Cardiac muscle cell (in vitro differentiated cells and primary cell): ENCODE measurements around the gene PLCH2. TPM values are rescaled to one million over a fixed set of nuclear protein-coding genes. Genes with fewer than 3 reads are reported as not detected.
A peak's percentile ranks its signal among the peaks of the same experiment; 100 is the strongest.

ENCODE experiments used
- DNase-seq, 2 donors: peaks; one replicate each; pipeline versions ENCODE4 v3.0.0 to v3.0.0-alpha.2; 2010 to 2017; ENCODE audit warnings: low read depth in 1 of 2, low spot score in 1 of 2
- H3K27ac ChIP-seq: fragments of 200-600 bp; sonication (generic); 2 replicates; pipeline ENCODE4 v1.5.1; 2016
- H3K27me3 ChIP-seq: fragments of 200-600 bp; sonication (generic); 2 replicates; pipeline ENCODE4 v1.6.0; 2016; ENCODE audit warnings: control low read depth
- H3K36me3 ChIP-seq: fragments of 200-600 bp; sonication (generic); 2 replicates; pipeline ENCODE4 v1.5.1; 2016; ENCODE audit warnings: control low read depth
- H3K4me1 ChIP-seq: fragments of 200-600 bp; sonication (generic); 2 replicates; pipeline ENCODE4 v1.8.1; 2017; ENCODE audit warnings: low read depth, mild to moderate bottlenecking, mixed run types
- H3K4me3 ChIP-seq: fragments of 200-600 bp; sonication (generic); 2 replicates; pipeline ENCODE4 v1.5.1; 2016; ENCODE audit warnings: mild to moderate bottlenecking
- H3K9me3 ChIP-seq: fragments of 200-600 bp; sonication (generic); 2 replicates; pipeline ENCODE4 v1.5.1; 2017; ENCODE audit warnings: low read depth, mild to moderate bottlenecking, control low read depth
- polyA plus RNA-seq: library from polyadenylated mRNA; unstranded; fragments of >200 nt; fragmentation: Nextera tagmentation; extraction: Ambion mirVana; gene quantifications from 2 replicates; pipeline ENCODE4 v1.2.1, GENCODE V29; 2016
- total RNA-seq: library from RNA; depleted of rRNA; stranded (reverse); fragments of >200 nt; gene quantifications from 2 replicates; pipeline ENCODE4 v1.2.3, GENCODE V29; 2016
- TF ChIP-seq, protein P1 (sequence below): IDR thresholded peaks from 2 replicates; pipeline ENCODE4 v1.5.1; 2012; ENCODE audit warnings: low read depth, mild to moderate bottlenecking, low read length

Gene PLCH2
- total and polyA plus RNA-seq, 2 experiments from 2014 or later: 0.33 to 0.44 TPM

DNA sequence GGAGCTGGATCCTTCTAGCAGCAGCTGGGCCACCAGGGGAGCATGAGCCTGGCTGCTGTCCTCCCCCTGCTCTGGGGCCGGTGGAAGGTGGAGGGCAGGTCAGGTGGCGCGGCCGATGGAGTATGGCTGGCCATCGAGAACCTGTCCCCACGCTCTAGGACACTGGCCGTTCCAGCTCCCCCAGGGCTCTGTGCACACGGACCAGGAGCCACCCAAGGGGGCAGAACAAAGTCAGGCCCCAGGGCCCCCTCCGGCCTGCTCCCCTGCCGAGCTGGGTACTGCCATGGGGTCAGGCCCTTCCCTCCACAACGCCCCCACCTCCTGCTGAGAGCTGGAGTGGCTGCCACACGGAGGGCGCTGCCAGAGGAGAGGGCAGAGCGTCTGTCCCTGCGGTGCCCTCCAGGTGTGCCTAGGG lies 4.5 kb upstream of the PLCH2 start:
- TF ChIP-seq, protein P1, sequence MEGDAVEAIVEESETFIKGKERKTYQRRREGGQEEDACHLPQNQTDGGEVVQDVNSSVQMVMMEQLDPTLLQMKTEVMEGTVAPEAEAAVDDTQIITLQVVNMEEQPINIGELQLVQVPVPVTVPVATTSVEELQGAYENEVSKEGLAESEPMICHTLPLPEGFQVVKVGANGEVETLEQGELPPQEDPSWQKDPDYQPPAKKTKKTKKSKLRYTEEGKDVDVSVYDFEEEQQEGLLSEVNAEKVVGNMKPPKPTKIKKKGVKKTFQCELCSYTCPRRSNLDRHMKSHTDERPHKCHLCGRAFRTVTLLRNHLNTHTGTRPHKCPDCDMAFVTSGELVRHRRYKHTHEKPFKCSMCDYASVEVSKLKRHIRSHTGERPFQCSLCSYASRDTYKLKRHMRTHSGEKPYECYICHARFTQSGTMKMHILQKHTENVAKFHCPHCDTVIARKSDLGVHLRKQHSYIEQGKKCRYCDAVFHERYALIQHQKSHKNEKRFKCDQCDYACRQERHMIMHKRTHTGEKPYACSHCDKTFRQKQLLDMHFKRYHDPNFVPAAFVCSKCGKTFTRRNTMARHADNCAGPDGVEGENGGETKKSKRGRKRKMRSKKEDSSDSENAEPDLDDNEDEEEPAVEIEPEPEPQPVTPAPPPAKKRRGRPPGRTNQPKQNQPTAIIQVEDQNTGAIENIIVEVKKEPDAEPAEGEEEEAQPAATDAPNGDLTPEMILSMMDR: no peak
- Histone ChIP-seq H3K4me3 (no peak overlapping the region), H3K36me3 (no peaks in the 10 kb centered on the region), H3K9me3 (no peaks in the 10 kb centered on the region), H3K27ac (no peak overlapping the region), H3K4me1 (peaks cover 18% of the 10 kb centered on the region), H3K27me3 (peaks cover 5% of the 10 kb centered on the region)
- DNase-seq: no peak

DNA sequence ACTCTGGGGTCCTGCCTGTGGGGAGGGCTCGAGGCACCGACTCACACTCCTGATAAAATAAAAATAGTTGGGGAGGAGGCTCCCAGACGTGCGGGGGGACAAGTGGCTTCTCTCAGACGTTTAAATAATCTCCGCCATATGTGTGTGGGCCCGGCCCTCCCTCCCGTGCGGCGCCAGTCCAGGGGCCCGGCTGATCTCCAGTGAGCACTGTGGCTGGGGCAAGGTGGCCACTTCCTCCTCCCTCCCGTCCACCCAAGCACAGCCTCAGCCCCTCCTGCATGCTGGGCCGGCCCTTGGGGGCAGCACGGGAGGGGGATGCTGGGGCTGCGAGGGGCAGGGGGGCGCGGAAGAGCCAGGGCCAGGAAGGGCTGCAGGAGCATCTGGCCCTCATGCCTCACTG lies 4.0 kb upstream of the PLCH2 start:
- H3K27ac ChIP-seq: no peak overlapping the region
- H3K27me3 ChIP-seq: peaks cover 3% of the 10 kb centered on the region
- TF ChIP-seq, protein P1: no peak
- no peaks in the 10 kb centered on the region for H3K36me3 ChIP-seq
- no peak overlapping the region for H3K4me3 ChIP-seq
- no peak for DNase-seq
- H3K9me3 ChIP-seq: no peaks in the 10 kb centered on the region
- peaks cover 18% of the 10 kb centered on the region for H3K4me1 ChIP-seq

DNA sequence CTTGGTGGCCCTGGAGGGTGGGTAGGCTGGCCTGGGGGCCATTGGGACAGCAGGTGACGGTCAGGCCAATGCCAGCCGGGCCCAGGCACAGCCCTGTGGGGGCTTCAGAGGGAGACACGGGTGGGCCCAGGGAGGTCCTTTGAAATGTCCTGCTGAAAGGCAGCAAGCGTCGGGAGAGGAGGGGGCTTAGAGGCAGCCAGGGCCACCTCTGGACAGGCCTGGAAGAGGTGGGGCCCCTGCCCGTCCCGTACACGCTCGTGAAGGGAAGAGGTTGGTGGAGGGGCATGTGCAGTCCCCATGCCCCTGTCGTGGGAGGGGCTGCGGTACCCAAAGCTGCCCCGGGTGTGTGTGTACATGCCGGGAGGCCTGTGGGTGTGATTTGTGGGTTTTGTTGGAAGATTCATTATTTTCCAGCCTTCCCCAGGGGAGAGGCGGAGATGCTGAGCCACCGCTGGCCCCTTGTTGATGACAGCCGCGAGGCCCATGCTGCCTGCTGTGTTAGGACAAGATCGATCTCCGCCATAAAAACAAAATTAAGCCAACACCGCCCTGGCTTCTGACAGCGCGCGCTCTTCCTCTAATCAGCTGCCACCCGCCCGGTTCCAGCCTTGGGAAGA lies 3.4 kb upstream of the PLCH2 start:
- H3K4me1 ChIP-seq: peaks cover 18% of the 10 kb centered on the region

DNA sequence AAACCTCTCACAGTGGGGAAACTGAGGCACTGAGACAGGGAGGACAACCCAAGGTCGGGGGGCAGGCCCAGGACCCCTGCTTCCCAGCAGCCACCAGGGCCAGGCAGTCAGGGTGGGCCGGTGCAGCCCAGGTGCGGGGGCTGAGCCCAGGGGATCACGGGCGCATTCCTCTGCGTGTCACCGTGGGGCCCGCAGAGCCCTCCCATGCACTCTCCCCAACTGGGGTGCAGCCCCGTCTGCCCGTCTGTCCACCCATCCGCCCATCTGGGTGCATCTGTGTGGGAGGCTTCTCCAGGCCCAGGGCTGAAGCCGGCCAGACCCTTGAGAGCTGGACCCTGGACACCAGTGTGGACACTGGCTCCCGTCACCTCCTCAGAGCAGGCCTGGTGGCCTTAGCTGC lies 2.9 kb upstream of the PLCH2 start:
- Histone ChIP-seq H3K36me3 (no peaks in the 10 kb centered on the region), H3K4me3 (no peak overlapping the region), H3K27me3 (no peaks in the 10 kb centered on the region), H3K4me1 (peaks cover 18% of the 10 kb centered on the region), H3K27ac (no peak overlapping the region), H3K9me3 (no peaks in the 10 kb centered on the region)
- TF ChIP-seq, protein P1: no peak
- DNase-seq: no peak

More for the DNA sequence above, 3.4 kb upstream of the PLCH2 start:
- Histone ChIP-seq H3K4me3 (no peak overlapping the region), H3K27me3 (no peaks in the 10 kb centered on the region), H3K27ac (no peak overlapping the region), H3K36me3 (no peaks in the 10 kb centered on the region), H3K9me3 (no peaks in the 10 kb centered on the region)
- no peak for DNase-seq
- TF ChIP-seq, protein P1: no peak

DNA sequence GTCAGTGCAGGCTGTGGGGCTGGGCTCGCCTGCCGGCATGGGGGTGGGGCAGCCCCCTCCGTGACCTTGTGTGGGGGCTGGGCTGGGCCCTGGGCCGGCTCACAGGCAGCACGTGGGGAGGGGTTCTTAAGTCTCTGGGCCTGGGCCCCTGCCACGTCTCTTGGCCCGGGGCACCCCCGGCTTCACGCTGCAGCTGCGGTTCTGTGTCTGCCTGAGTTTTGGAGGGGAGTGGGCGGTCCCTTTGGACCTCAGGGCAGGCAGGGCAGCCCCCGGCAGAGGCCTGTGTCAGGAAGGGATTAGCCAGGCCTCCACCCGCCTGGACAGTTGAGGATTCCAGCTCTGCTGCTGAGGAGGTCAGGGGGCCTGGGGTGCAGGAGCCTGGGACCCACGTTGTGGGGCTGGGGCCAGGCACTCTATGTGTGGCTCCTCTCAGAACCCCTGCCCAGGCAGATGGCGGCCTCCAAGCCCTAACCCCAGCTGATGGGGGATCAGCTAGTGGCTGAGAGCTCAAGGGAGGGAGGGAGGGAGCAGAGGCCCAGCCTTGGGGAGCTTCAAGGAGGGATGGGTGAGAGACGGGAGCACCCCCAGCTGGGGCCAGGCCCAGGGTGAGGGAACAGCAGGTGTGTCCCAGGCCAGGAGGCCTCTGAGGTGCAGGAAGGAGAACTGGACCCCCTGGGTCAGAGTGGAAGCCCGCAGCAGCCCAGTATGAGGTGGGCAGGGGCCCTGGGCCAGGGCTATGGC lies 1.8 kb upstream of the PLCH2 start:
- no peaks in the 10 kb centered on the region for H3K27me3 ChIP-seq
- H3K27ac ChIP-seq: no peak overlapping the region
- DNase-seq: peak in 1 of 2 donors; percentile 36
- H3K4me1 ChIP-seq: peaks cover 18% of the 10 kb centered on the region
- no peaks in the 10 kb centered on the region for H3K36me3 ChIP-seq
- TF ChIP-seq, protein P1: no peak
- no peak overlapping the region for H3K4me3 ChIP-seq
- H3K9me3 ChIP-seq: no peaks in the 10 kb centered on the region
